ENCODE data around the gene GSK3B. TPM values are rescaled to one million over a fixed set of nuclear protein-coding genes. Genes with fewer than 3 reads are reported as not detected.

Gene GSK3B
- total RNA-seq, 1 experiment from 2014 or later, result 56.6 TPM

DNA sequence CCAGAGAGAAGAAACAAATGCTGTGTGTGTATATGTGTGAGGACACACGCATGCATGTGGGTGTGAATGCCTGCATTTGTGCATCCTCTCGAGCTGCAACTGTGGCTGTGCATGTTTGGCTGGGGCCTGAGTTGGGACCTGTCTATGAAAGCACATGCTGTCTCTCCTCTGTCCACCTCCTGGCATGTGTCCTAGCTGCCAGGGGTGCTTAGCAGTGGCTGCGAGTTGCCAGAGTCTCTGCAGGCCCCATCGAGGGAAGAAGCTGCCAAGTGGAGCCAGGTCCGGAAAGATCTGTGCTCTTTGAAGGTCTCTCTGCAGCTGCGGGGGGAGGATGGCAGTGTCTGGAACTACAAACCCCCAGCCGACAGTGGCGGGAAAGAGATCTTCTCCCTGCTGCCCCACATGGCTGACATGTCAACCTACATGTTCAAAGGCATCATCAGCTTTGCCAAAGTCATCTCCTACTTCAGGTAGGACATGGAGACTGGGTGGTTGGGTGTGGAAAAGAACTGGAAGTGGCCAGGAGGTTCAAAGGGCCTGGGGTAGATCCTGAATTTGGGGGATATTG, 281.7 kb downstream of the GSK3B start:
- no peak for DNase-seq (ENCODE audit: low spot score)
- ChIA-PET CTCF (no interaction called here), POLR2A (ENCODE audit: low non-redundant PET) (no interaction called here)
- intact Hi-C loops (cut with micrococcal nuclease; ENCODE audit: unreplicated experiment), result no loop called here
- H3K27ac ChIP-seq (ENCODE audit: low read depth, low read length, poor library complexity, severe bottlenecking), result no peak overlapping the region
- H3K4me3 ChIP-seq (ENCODE audit: low read depth, low read length, poor library complexity, severe bottlenecking), result no peak overlapping the region
- BruUV-seq (replicated peaks), result no TSS peak
- H3K9me3 ChIP-seq (ENCODE audit: low read depth, low read length, poor library complexity, severe bottlenecking), result no peaks in the 10 kb centered on the region
- no peak for TF ChIP-seq EZH2 (IDR thresholded peaks at IDR 0.05; ENCODE audit: borderline replicate concordance, low read depth, low read length, poor library complexity, severe bottlenecking)
- TF ChIP-seq, protein P1, sequence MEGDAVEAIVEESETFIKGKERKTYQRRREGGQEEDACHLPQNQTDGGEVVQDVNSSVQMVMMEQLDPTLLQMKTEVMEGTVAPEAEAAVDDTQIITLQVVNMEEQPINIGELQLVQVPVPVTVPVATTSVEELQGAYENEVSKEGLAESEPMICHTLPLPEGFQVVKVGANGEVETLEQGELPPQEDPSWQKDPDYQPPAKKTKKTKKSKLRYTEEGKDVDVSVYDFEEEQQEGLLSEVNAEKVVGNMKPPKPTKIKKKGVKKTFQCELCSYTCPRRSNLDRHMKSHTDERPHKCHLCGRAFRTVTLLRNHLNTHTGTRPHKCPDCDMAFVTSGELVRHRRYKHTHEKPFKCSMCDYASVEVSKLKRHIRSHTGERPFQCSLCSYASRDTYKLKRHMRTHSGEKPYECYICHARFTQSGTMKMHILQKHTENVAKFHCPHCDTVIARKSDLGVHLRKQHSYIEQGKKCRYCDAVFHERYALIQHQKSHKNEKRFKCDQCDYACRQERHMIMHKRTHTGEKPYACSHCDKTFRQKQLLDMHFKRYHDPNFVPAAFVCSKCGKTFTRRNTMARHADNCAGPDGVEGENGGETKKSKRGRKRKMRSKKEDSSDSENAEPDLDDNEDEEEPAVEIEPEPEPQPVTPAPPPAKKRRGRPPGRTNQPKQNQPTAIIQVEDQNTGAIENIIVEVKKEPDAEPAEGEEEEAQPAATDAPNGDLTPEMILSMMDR (conservative IDR thresholded peaks at IDR 0.05; ENCODE audit: low read depth, low read length), result no peak
- H3K36me3 ChIP-seq (ENCODE audit: insufficient read depth, low read length, poor library complexity, severe bottlenecking), result no peaks in the 10 kb centered on the region
- no peaks in the 10 kb centered on the region for H3K27me3 ChIP-seq (replicated peaks; ENCODE audit: insufficient read depth, low read depth, low read length, poor library complexity)
- H3K4me1 ChIP-seq (ENCODE audit: insufficient read depth, low read length, poor library complexity, severe bottlenecking), result no peaks in the 10 kb centered on the region

- CTCF ChIA-PET, result no interaction called here
These were observed 284.2 kb downstream of the GSK3B start for GRCh38 chr3:119810018-119810435.

GRCh38 chr3:119809249-119810017, 284.8 kb downstream of the GSK3B start:
- Histone ChIP-seq H3K9me3 (ENCODE audit: low read depth, low read length, poor library complexity, severe bottlenecking) (no peaks in the 10 kb centered on the region), H3K27me3 (replicated peaks; ENCODE audit: insufficient read depth, low read depth, low read length, poor library complexity) (no peaks in the 10 kb centered on the region), H3K27ac (ENCODE audit: low read depth, low read length, poor library complexity, severe bottlenecking) (no peak overlapping the region), H3K4me1 (ENCODE audit: insufficient read depth, low read length, poor library complexity, severe bottlenecking) (no peaks in the 10 kb centered on the region), H3K4me3 (ENCODE audit: low read depth, low read length, poor library complexity, severe bottlenecking) (peak overlapping the region; percentile 31), H3K36me3 (ENCODE audit: insufficient read depth, low read length, poor library complexity, severe bottlenecking) (no peaks in the 10 kb centered on the region)
- ChIA-PET POLR2A (ENCODE audit: low non-redundant PET) (no interaction called here), CTCF (no interaction called here)
- no TSS peak for BruUV-seq (replicated peaks)
- intact Hi-C loops (cut with micrococcal nuclease; ENCODE audit: unreplicated experiment), result no loop called here
- no peak for TF ChIP-seq EZH2 (IDR thresholded peaks at IDR 0.05; ENCODE audit: borderline replicate concordance, low read depth, low read length, poor library complexity, severe bottlenecking)
- TF ChIP-seq, protein P1 (conservative IDR thresholded peaks at IDR 0.05; ENCODE audit: low read depth, low read length), result no peak
- no peak for DNase-seq (ENCODE audit: low spot score)

More at GRCh38 chr3:119810018-119810435, 284.2 kb downstream of the GSK3B start:
- Histone ChIP-seq H3K4me3 (ENCODE audit: low read depth, low read length, poor library complexity, severe bottlenecking) (peak overlapping the region; percentile 31), H3K27me3 (replicated peaks; ENCODE audit: insufficient read depth, low read depth, low read length, poor library complexity) (no peaks in the 10 kb centered on the region), H3K9me3 (ENCODE audit: low read depth, low read length, poor library complexity, severe bottlenecking) (no peaks in the 10 kb centered on the region), H3K27ac (ENCODE audit: low read depth, low read length, poor library complexity, severe bottlenecking) (no peak overlapping the region), H3K36me3 (ENCODE audit: insufficient read depth, low read length, poor library complexity, severe bottlenecking) (no peaks in the 10 kb centered on the region), H3K4me1 (ENCODE audit: insufficient read depth, low read length, poor library complexity, severe bottlenecking) (no peaks in the 10 kb centered on the region)
- POLR2A ChIA-PET (ENCODE audit: low non-redundant PET), result no interaction called here
- intact Hi-C loops (cut with micrococcal nuclease; ENCODE audit: unreplicated experiment), result no loop called here
- peak; percentile 30 for DNase-seq (ENCODE audit: low spot score)
- BruUV-seq (replicated peaks), result no TSS peak
- TF ChIP-seq, protein P1 (conservative IDR thresholded peaks at IDR 0.05; ENCODE audit: low read depth, low read length), result peak; percentile 37
- no peak for TF ChIP-seq EZH2 (IDR thresholded peaks at IDR 0.05; ENCODE audit: borderline replicate concordance, low read depth, low read length, poor library complexity, severe bottlenecking)
